ENCODE data around the gene KRTAP12-3.
"Not testable (repeated sequence)": the region's sequence is repeated elsewhere in the genome, so short reads cannot be mapped to it uniquely, and the experiment has no call there.

The KRTAP12-3 gene

DNA sequence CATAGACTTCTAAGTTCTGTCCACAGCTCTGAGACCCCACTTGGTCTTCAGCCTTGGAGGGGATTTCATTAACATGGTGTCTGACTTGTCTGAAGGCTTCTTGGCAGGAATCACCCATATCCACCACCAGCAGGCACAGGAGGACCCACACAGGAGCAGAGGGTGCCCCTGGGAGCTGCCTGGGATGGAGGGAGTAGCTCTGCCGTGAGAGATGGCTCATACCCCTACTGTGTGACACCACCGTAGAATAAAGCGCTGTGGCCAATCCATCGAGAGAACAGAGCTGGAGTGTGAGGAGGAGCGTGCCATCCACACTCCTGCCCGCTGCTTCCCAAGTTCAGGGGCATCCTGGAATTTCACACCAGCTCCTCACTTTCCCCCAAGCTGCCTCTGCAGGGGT, 27.3 kb downstream of the KRTAP12-3 start:
- not testable (repeated sequence) for DNase-seq (ENCODE audit: low read depth)

DNA sequence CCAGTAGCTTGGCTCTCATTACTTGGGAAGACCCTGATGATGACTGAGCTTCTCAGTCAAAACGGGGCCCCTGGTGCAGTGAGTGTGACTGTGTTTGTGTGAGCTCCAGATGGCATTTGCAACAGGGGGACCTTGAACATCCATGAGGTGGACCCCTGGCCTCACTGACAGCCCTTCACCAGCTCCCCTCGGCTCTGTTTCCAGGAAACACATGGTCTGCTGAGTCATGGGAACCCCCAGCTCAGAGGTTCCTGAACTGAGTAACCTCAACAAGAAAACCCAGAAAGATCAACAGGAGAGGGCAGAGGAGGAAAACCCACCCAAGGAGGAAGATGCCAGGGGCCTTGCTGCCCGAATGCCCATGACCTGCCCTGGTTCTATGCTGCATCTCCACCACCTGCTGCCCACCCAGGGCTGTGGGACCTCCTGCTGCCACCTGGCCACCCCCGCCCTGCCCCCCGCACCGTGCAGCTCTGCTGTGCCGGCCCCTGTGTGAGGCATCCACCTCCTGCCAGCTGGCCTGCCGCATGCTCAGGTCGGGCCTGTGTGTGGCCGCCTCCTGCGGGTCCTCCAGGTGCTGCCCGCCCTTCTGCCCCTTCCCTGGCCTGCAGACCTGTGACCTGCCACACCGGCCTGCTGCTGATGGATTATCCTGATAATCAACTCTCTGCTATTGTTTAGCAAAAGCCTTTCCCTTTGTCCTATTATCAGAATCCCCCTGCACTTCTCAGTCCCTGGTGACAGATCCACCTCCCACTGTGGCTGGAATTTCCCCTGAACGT, 28.5 kb downstream of the KRTAP12-3 start:
- DNase-seq (ENCODE audit: low read depth), result no peak

DNA sequence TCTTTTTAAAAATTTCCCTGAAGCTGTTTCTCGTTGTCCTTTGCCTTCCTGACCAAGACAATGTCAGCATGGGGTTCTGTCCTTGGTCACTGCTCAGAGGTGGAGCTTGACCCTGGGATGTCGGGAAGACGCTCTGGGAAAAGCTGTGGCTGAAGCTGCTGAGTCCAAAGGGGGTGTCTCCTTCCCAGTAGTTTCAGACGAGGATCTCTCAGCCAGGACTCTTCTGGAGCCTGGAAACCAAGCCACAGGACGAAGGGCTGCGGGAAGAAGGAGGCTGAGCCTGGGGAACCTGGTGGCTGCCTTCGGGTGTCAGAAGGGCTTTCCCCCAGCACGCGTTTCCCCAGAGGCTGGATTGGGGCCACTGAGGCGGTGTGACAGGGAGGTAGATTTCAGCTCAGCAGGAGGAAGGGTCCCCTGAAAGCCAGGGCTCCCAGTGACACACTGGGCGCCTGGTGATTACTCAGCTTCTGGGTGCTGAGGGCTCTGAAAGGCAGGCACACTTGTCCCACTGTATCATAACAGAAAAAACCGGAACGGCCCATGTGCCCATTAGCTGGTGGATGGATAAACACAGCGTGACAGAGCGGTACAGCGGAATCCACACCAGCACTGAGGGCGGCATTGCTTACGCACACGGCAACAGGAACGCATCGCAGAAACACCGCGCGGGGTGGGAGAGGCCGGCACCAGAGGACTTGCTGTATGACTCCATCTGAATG, 29.3 kb downstream of the KRTAP12-3 start:
- DNase-seq (ENCODE audit: low read depth), result no peak

DNA sequence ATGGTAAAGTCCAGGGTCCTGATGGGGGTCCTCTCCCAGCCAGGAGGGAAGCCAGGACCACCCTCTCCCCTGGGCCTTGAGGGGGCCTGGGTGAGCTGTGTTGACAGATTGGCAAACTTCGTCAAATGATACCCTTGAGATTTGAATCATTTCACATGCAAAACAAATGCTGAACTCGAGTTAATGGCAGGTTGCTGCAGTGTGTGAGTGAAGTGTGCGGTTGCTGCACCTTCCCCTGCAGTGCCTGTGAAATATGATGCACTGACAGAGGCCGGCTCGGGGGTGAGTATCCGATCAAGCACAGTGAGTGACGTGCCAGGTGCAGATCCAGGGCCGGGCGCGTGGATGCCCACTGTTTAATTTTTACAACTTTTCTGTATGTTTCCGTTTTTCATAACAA, 29.9 kb downstream of the KRTAP12-3 start:
- no peak for DNase-seq (ENCODE audit: low read depth)

DNA sequence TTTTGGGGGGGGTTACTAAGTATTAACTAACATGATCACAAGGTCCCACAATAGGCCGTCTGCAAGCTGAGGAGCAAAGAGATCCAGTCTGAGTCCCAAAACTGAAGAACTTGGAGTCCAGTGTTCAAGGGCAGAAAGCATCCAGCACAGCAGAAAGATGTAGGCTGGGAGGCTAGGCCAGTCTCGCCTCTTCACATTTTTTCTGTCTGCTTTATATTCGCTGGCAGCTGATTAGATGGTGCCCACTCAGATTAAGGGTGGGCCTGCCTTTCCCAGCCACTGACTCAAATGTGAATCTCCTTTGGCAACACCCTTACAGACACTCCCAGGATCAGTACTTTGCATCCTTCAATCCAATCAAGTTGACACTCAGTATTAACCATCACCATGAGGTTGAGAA, 32.0 kb downstream of the KRTAP12-3 start:
- not testable (repeated sequence) for DNase-seq (ENCODE audit: low read depth)

DNA sequence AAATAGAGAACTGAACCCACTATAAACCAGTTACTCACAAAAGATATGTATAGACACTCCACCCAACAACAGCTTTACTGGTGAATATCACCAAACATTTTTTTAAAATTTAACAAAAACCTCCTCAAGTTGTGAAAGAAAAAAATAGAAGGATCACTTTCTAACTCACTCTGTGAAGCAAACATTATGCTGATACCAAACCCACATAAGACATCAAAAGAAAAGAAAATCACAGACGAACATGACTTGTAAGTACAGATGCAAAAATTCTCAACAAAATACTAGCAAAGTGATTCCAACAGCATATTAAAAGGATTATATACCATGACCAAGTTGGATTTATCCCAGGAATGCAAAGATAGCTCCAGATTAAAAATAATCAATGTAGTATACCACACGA, 34.0 kb downstream of the KRTAP12-3 start:
- DNase-seq (ENCODE audit: low read depth), result no peak

DNA sequence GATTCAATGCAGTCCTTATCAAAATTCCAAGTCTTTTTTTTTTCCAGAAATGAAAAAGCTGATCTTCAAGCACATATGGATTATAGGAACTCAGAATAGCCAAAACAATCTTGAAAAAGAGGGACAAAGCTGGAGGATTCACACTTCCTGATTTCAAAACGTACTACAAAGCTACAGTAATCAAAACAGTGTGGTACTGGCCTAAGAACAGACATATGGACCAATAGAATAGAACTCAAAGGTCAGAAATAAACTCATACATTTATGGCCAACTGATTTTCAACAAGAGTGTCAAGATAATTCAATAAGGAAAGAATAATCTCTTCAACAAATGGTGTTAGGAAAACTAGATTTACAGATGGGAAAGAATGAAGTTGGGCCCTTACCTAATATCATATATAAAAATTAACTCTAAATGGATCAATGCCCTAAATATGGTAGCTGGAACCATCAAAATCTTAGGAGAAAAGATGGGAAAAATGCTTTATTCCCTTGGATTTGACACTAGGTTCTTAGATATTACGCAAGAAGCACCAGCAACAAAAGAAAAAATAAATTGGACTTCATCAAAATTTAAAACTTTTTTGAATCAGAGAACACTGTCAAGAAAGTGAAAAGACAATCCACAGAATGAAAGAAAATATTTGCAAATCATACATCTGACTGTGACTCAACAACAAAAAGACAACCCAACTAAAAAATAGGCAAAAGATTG, 35.2 kb downstream of the KRTAP12-3 start:
- no peak for DNase-seq (ENCODE audit: low read depth)

DNA sequence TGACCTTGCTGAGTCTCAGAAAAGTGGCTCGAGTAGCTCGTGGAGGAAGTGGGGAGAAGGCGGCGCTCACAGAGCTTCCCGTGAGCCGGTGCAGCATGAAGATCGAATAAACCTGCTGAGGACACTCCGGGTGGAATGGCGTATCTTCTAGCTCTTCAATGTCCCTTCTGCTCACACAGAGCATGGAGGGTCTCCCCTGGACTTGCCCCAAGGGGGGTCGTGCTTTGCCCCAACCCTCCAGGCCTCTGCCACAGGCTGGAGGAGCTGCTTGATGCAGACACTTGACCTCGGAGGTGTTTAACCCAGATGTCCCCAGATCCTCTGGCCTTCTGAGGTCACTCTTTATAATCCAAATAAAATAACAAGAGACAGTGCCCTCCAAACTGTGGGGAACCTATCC, 37.0 kb downstream of the KRTAP12-3 start:
- DNase-seq (ENCODE audit: low read depth), result no peak

DNA sequence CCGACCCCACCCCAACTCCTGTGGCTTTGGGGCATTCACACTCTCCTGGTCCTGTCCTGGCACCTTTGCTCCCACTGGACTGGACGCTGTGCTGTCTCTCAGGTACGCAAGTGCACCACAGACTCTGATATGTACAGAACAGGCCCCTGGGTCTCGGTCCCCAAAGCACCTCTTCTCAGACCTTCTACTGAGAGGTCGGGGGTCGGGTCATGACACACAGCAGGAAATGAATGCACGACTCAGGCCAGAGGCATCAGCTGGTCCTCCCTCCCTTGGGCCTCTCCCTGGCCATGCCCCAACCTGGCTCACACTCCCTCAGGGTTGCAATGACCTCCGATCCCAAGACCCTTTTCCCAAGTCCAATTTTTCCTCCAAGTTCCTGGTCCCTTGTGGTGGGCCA, 37.5 kb downstream of the KRTAP12-3 start:
- DNase-seq (ENCODE audit: low read depth), result no peak

DNA sequence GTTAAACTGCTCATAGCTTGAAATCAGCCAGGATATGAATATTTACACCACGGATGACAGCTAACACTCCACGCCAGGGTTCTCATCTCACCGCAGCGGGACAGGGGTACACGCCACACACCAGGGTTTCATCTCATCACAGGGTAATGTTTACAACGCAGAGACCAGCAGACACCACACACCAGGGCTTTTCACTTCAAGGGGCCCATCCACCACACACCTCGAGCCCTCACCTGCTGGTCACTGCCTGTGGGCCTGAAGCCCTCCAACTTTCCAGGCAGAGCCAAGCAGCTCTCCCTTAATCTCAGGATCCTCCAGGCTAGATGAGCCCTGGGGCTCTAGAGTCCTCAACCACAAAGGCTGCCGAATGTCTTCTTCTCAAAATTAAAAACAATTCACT, 37.9 kb downstream of the KRTAP12-3 start:
- no peak for DNase-seq (ENCODE audit: low read depth)

DNA sequence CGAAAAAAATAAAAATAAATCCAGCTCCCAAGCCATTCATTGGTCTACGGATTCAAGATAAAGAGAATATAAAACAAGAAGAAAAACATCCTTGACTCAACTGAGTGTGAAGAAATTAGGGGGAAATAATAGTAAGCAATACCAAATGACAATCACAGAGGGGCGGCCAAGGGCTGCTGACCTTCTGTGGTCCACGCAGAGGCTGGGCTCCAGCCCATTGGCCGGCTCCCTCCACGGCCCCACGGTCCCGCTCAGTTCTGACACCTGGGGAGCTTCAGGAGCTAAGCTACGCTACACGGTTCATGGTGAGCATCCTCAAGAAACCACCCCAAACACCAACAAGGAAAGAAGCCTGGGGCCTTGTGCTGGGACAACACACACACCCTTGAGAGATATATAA, 38.8 kb downstream of the KRTAP12-3 start:
- no peak for DNase-seq (ENCODE audit: low read depth)

DNA sequence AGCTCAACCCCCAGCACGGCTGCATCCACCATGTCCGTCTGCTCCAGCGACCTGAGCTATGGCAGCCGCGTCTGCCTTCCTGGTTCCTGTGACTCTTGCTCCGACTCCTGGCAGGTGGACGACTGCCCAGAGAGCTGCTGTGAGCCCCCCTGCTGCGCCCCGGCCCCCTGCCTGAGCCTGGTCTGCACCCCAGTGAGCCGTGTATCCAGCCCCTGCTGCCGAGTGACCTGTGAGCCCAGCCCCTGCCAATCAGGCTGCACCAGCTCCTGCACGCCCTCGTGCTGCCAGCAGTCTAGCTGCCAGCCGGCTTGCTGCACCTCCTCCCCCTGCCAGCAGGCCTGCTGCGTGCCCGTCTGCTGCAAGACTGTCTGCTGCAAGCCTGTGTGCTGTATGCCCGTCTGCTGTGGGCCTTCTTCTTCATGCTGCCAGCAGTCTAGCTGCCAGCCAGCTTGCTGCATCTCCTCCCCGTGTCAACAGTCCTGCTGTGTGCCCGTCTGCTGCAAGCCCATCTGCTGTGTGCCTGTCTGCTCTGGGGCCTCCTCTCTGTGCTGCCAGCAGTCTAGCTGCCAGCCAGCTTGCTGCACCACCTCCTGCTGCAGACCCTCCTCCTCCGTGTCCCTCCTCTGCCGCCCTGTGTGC, 39.6 kb downstream of the KRTAP12-3 start, which contains the start of gene KRTAP10-12:
TSS of gene KRTAP10-12 (plus strand) at position 1 of the 639 bp plus-strand sequence. CDS start at position 31, 30 bp downstream.
- DNase-seq (ENCODE audit: low read depth), result not testable (repeated sequence)

DNA sequence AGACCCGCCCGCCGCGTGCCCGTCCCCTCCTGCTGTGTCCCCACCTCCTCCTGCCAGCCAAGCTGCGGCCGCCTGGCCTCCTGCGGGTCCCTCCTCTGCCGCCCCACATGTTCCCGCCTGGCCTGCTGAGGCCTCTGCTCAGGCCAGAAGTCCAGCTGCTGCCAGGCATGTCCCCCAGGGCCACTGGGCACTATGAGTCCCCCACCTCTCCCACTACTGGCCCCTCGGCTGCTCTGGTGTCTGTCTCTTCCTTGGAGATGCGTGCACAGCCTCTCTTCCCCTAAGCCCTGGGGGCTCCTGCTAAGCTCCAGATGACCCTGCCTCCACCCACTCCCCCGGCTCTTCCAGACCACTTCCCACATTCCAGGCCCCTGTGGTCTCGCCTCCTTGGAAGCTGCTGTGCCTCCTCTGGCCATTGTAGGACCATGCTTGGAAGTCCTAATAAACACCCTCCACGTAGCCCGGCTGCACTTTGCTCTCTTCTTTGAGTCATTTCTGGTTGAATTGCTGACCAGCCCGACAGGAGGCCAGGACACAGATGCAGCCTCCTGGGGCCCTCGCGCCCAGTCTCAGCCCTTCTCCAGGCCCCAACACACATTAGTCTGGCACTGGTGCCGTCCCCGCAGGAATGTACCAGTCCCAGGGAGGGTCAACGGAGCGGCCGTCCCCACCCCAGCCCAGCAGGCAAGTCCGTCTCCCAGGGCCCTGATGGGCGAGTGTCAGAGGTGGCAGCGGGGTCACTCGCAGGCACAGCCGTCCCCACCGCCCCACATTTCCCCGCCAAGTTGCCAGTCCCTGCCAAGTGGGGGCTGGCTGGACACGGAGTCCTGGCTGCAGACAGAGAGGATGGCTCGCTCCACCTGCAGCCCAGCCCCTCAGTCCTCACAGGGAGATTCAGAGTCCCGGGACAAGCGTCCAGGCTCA, 40.3 kb downstream of the KRTAP12-3 start:
- DNase-seq (ENCODE audit: low read depth), result no peak

DNA sequence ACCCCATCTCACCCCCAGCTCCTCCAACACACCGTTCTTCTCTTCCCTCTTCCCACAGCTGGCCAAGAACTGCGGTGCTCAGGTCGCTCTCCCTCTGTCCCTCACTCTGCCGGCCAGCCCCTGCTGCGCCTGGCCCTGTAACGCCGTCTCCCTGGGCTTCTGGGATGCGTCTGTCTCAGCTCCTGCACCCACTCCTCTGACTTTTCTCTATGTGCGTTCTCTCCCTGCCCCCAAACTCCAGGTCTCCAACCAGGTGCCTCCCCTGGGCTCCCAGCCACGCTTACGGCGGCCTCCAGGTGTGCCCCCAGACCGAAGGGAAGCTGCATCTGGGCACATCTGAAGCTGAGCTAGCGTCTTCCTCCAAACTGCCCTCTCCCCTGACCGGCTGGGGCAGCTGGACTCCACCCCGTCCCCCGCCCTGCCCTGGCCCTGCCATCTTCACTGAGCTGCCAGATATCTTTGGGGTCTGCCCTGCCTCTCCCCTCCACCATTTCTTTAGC, 41.8 kb downstream of the KRTAP12-3 start:
- no peak for DNase-seq (ENCODE audit: low read depth)

DNA sequence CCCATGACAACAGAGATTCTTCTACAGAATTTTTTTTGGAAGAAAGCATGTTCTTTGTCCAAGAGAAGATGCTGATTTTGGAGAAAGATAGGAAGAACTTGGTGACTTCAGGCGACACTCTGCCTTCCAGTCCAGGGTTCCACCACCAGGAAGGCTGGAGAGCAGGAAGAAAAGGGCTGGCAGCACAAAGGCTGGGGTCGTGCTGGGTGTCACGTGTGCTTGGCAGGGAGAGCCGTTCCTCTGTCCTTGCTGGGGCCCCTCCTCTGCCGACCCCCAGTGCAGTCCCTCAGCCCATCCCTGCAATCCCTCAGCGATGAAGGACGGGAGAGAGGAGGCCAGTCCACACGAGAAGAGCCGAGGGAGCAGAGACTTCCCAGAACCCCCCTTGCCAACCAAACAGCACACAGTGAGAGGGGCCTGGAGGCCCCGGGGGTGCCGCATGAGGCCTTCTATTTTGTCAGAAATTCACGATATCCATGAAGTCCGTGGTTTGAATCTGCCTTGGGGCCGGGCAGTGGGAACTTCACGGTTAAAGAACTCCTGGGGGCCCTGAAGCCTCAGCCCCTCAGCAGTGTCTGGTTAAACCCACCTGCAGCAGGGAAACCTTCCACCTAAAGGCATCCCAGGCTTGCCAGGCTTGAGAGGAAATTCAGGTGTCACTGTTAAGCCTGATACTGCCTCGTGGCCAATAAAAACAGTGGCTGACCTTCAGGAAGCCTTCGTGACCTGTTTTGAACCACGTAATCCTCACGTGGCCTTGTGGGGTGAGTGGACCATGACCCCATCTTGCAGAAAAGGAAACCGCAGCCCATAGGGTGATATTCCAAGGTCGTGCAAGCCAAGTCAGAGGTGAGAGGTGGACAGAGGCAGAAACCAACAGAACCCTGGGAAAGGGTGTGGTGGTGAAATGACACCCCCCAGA, 42.6 kb downstream of the KRTAP12-3 start:
- DNase-seq (ENCODE audit: low read depth), result no peak

DNA sequence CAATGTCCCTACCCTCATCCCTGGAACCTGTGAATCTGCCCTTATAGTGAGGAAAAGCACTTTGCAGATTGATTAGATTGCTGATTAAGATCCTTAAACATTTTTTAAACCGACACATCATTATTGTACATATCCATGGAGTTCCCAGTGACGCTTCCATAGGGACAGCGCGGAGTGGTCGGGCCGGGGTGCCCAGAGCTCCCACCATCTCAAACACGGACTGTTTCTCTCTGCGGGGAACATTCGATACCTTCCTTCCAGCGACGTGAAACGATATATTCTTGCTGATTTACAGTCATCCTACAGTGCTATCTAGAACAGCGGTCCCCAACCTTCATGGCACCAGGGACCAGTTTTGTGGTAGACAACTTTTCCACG, 43.3 kb downstream of the KRTAP12-3 start:
- DNase-seq (ENCODE audit: low read depth), result no peak

DNA sequence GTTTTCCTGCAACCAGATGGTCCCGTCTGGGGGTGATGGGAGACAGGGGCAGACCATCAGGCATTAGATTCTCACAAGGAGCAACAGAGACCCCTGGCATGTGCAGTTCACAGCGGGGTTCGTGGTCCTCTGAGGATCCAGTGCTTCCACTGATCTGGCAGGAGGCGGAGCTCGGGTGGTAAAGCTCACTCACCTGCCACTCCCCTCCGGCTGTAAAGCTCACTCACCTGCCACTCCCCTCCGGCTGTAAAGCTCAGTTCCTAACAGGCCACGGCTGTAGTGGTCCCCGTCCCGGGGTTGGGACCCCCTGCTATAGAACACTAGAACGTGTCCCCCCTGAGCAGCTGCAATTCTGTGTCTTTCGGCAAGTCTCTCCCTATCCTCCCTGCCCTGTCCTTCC, 43.8 kb downstream of the KRTAP12-3 start:
- DNase-seq (ENCODE audit: low read depth), result no peak

DNA sequence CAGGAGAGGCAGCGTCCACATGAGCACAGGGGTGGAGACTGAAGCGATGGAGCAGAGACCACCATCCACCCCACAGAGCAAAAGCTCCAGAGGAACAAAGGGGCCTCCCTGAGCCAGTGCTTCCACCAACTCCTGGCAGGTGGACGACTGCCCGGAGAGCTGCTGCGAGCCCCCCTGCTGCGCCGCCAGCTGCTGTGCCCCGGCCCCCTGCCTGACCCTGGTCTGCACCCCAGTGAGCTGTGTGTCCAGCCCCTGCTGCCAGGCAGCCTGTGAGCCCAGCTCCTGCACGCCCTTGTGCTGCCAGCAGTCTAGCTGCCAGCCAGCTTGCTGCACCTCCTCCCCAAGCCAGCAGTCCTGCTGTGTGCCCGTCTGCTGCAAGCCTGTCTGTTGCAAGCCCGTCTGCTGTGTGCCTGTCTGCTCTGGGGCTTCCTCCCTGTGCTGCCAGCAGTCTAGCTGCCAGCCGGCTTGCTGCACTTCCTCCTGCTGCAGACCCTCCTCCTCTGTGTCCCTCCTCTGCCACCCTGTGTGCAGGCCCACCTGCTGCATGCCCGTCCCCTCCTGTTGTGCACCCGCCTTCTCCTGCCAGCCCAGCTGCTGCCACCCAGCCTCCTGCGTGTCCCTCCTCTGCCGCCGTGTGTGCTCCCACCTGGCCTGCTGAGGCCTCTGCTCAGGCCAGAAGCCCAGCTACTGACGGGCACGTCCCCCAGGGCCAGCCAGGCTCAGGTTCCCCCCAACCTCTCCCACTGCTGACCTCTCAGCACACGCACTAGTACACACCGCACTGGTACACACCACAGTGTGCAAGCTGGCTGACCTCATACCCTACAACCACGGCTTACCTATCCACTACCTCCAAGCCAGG, 44.6 kb downstream of the KRTAP12-3 start:
- no peak for DNase-seq (ENCODE audit: low read depth)
